OCI-LY7 (cell line): ENCODE measurements around the gene KYNU. TPM values are rescaled to one million over a fixed set of nuclear protein-coding genes. Genes with fewer than 3 reads are reported as not detected.
"Not testable (repeated sequence)": the region's sequence is repeated elsewhere in the genome, so short reads cannot be mapped to it uniquely, and the experiment has no call there.

Experiments
- BruUV-seq: library from RNA; stranded (reverse); fragments of 400-500 nt; replicated peaks from 2 replicates; lab custom pipeline; 2021; lab: Mats Ljungman, UMichigan
- CTCF ChIA-PET: fragments of 300-600 bp; sonication (Branson Sonifier 250); formaldehyde crosslinking; loops from one replicate; lab custom pipeline; 2022; ENCODE audit warnings: antibody characterized with exemption; ENCODE audit not compliant: unreplicated experiment; lab: Charles Lee
- POLR2A ChIA-PET: fragments of 300-600 bp; sonication (Branson Sonifier 250); formaldehyde crosslinking; loops from one replicate; lab custom pipeline; 2022; ENCODE audit warnings: antibody characterized with exemption; lab: Charles Lee
- DNase-seq: peaks from one replicate; pipeline ENCODE4 v3.0.0-alpha.2; 2015; ENCODE audit warnings: low spot score
- H2AFZ ChIP-seq: fragments of 200-600 bp; sonication (generic), shearing (Covaris generic); 2 replicates; pipeline ENCODE4 v1.6.1; 2014; ENCODE audit warnings: mild to moderate bottlenecking, antibody characterized with exemption, low read length, moderate library complexity
- H3K27ac ChIP-seq: fragments of 200-600 bp; sonication (generic); 2 replicates; pipeline ENCODE4 v1.5.1; 2014; ENCODE audit warnings: mixed run types, low read depth, mild to moderate bottlenecking, moderate library complexity, low read length, inconsistent platforms; ENCODE audit not compliant: poor library complexity, severe bottlenecking
- H3K36me3 ChIP-seq: fragments of 200-600 bp; sonication (generic); 2 replicates; pipeline ENCODE4 v1.6.1; 2014; ENCODE audit warnings: mild to moderate bottlenecking, antibody characterized with exemption, low read length, moderate library complexity, mixed read lengths; ENCODE audit not compliant: insufficient read depth
- H3K4me1 ChIP-seq: fragments of 200-600 bp; sonication (generic); 2 replicates; pipeline ENCODE4 v1.5.1; 2014; ENCODE audit warnings: mild to moderate bottlenecking, low read length; ENCODE audit not compliant: insufficient read depth, poor library complexity, severe bottlenecking
- H3K4me2 ChIP-seq: fragments of 200-600 bp; sonication (generic); 2 replicates; pipeline ENCODE4 v1.6.1; 2014; ENCODE audit warnings: mild to moderate bottlenecking, low read length
- H3K4me3 ChIP-seq: fragments of 200-600 bp; sonication (generic); 2 replicates; pipeline ENCODE4 v1.5.1; 2014; ENCODE audit warnings: mild to moderate bottlenecking, low read depth, low read length; ENCODE audit not compliant: poor library complexity, severe bottlenecking
- H3K79me2 ChIP-seq: fragments of 200-600 bp; sonication (generic); 2 replicates; pipeline ENCODE4 v1.6.1; 2016; ENCODE audit warnings: low read depth, mild to moderate bottlenecking, low read length, moderate library complexity, mixed read lengths; ENCODE audit not compliant: insufficient read depth
- H3K9me2 ChIP-seq: fragments of 200-600 bp; sonication (generic); 2 replicates; pipeline ENCODE4 v1.6.1; 2016; ENCODE audit warnings: mild to moderate bottlenecking, low read length, mixed read lengths; ENCODE audit not compliant: insufficient read depth
- H3K9me3 ChIP-seq: fragments of 200-600 bp; sonication (generic); 2 replicates; pipeline ENCODE4 v1.6.1; 2014; ENCODE audit warnings: mild to moderate bottlenecking, mixed run types, low read length, mixed read lengths
- H4K20me1 ChIP-seq: fragments of 200-600 bp; sonication (generic); 2 replicates; pipeline ENCODE4 v1.6.1; 2014; ENCODE audit warnings: mild to moderate bottlenecking, antibody characterized with exemption, low read length, moderate library complexity, mixed read lengths; ENCODE audit not compliant: insufficient read depth
- CTCF ChIP-seq: fragments of 200-600 bp; sonication (generic); conservative IDR thresholded peaks from 2 replicates; pipeline ENCODE4 v1.5.1; 2014; ENCODE audit warnings: mild to moderate bottlenecking, antibody characterized with exemption, low read length, moderate library complexity, mixed read lengths
- EZH2phosphoT487 ChIP-seq: fragments of 200-600 bp; sonication (generic); IDR thresholded peaks from 2 replicates; pipeline ENCODE4 v1.6.1; 2018; ENCODE audit warnings: low read depth, borderline replicate concordance, mild to moderate bottlenecking, mixed run types, antibody characterized with exemption, low read length, moderate library complexity, mixed read lengths
- intact Hi-C: fragments of 100-400 bp; cut with micrococcal nuclease; formaldehyde crosslinking; loops from one replicate; pipeline ENCODE4 v1.10.0; 2022; ENCODE audit not compliant: unreplicated experiment
- total RNA-seq, 2 experiments: library from RNA; depleted of rRNA in 1 of 2; stranded (reverse); fragments of >200 nt in 1 of 2; shearing (Covaris generic) in 1 of 2; gene quantifications; 2 replicates each; pipeline ENCODE4 v1.2.3, GENCODE V29; 2014 to 2022

KYNU gene
- total RNA-seq, 2 experiments from 2014 or later: 0.27 TPM; not detected in 1

- H3K9me3 ChIP-seq: no peaks in the 10 kb centered on the region
- H3K9me2 ChIP-seq: no peaks in the 10 kb centered on the region
- intact Hi-C loops: no loop called here
- no TSS peak for BruUV-seq
- H3K4me3 ChIP-seq: no peak overlapping the region
- H3K36me3 ChIP-seq: no peaks in the 10 kb centered on the region
- H3K27ac ChIP-seq: no peak overlapping the region
- no peak overlapping the region for H3K4me2 ChIP-seq
- H3K4me1 ChIP-seq: peaks cover 7% of the 10 kb centered on the region
- ChIA-PET POLR2A (no interaction called here), CTCF (no interaction called here)
- no peak for DNase-seq
- no peaks in the 10 kb centered on the region for H4K20me1 ChIP-seq
- no peak overlapping the region for H2AFZ ChIP-seq
- no peaks in the 10 kb centered on the region for H3K79me2 ChIP-seq
- TF ChIP-seq EZH2phosphoT487: no peak
- TF ChIP-seq CTCF: no peak
These were observed 9.2 kb upstream of the KYNU start for GRCh38 chr2:142868229-142868762.

GRCh38 chr2:142869065-142869460 is 8.4 kb upstream of the KYNU start:
- H3K4me3 ChIP-seq, DNase-seq, H3K4me2 ChIP-seq, CTCF ChIA-PET, H3K36me3 ChIP-seq, H4K20me1 ChIP-seq, POLR2A ChIA-PET, H3K4me1 ChIP-seq, BruUV-seq, H3K79me2 ChIP-seq, H3K27ac ChIP-seq, intact Hi-C loops, H3K9me3 ChIP-seq, H2AFZ ChIP-seq, H3K9me2 ChIP-seq: not testable (repeated sequence)

- Histone ChIP-seq H3K4me2 (no peak overlapping the region), H3K9me3 (no peaks in the 10 kb centered on the region), H3K4me3 (no peak overlapping the region), H4K20me1 (no peaks in the 10 kb centered on the region), H3K36me3 (no peaks in the 10 kb centered on the region), H3K4me1 (peaks cover 7% of the 10 kb centered on the region), H3K9me2 (no peaks in the 10 kb centered on the region), H3K27ac (no peak overlapping the region), H2AFZ (no peak overlapping the region), H3K79me2 (no peaks in the 10 kb centered on the region)
- DNase-seq: no peak
- TF ChIP-seq CTCF: no peak
- TF ChIP-seq EZH2phosphoT487: no peak
- intact Hi-C loops: no loop called here
- CTCF ChIA-PET: no interaction called here
- BruUV-seq: no TSS peak
- POLR2A ChIA-PET: no interaction called here
These were observed 7.9 kb upstream of the KYNU start for GRCh38 chr2:142869461-142870106.
